Activated gamma-delta T cell treated with anti-CD3 and anti-CD28 coated beads, Interleukin-2, amount 50 U/mL, for 16 hours (primary cell): ENCODE data around the gene EPHA3.
"Not testable (repeated sequence)": the region's sequence is repeated elsewhere in the genome, so short reads cannot be mapped to it uniquely, and the experiment has no call there.

Source experiments
- DNase-seq: peaks from one replicate; pipeline ENCODE4 v3.0.0-alpha.2; 2020; ENCODE audit warnings: low read depth

EPHA3 gene

GRCh38 chr3:89289574-89290190 is 182.3 kb downstream of the EPHA3 start:
- DNase-seq = no peak

GRCh38 chr3:89297199-89297598 is 189.8 kb downstream of the EPHA3 start:
- no peak for DNase-seq

- no peak for DNase-seq
Measured at GRCh38 chr3:89300526-89300925, 193.1 kb downstream of the EPHA3 start.

GRCh38 chr3:89300981-89301380 is 193.6 kb downstream of the EPHA3 start:
- DNase-seq = no peak

- DNase-seq = no peak
Measured at GRCh38 chr3:89303701-89304100, 196.3 kb downstream of the EPHA3 start.

GRCh38 chr3:89306540-89306939 is 199.1 kb downstream of the EPHA3 start:
- DNase-seq = no peak

- no peak for DNase-seq
Measured at GRCh38 chr3:89311581-89311980, 204.2 kb downstream of the EPHA3 start.

GRCh38 chr3:89312141-89312540 is 204.7 kb downstream of the EPHA3 start:
- no peak for DNase-seq

GRCh38 chr3:89314454-89315098 is 207.2 kb downstream of the EPHA3 start:
- no peak for DNase-seq

GRCh38 chr3:89315750-89316470 is 208.5 kb downstream of the EPHA3 start:
- no peak for DNase-seq

GRCh38 chr3:89320186-89320585 is 212.8 kb downstream of the EPHA3 start:
- no peak for DNase-seq

- DNase-seq = no peak
Measured at GRCh38 chr3:89326997-89327396, 219.6 kb downstream of the EPHA3 start.

GRCh38 chr3:89332386-89332785 is 225.0 kb downstream of the EPHA3 start:
- no peak for DNase-seq

- DNase-seq = no peak
Measured at GRCh38 chr3:89332793-89333192, 225.4 kb downstream of the EPHA3 start.

- DNase-seq = no peak
Measured at GRCh38 chr3:89335693-89336092, 228.3 kb downstream of the EPHA3 start.

GRCh38 chr3:89340408-89340807 is 233.0 kb downstream of the EPHA3 start:
- no peak for DNase-seq

- DNase-seq = no peak
Measured at GRCh38 chr3:89344076-89344475, 236.7 kb downstream of the EPHA3 start.

- not testable (repeated sequence) for DNase-seq
Measured at GRCh38 chr3:89350935-89351334, 243.5 kb downstream of the EPHA3 start.

- DNase-seq = no peak
Measured at GRCh38 chr3:89353465-89353864, 246.0 kb downstream of the EPHA3 start.

GRCh38 chr3:89358281-89358680 is 250.9 kb downstream of the EPHA3 start:
- DNase-seq = no peak

GRCh38 chr3:89360156-89360555 is 252.7 kb downstream of the EPHA3 start:
- no peak for DNase-seq

GRCh38 chr3:89362496-89362895 is 255.1 kb downstream of the EPHA3 start:
- DNase-seq = no peak

- DNase-seq = no peak
Measured at GRCh38 chr3:89363171-89363570, 255.8 kb downstream of the EPHA3 start.
